Erythroblast (primary cell): ENCODE data around the gene PKM.

Source experiments
- DNase-seq, 2 experiments: peaks; one replicate each; lab custom pipeline; 2025; lab: John Stamatoyannopoulos, UW
- GATA1 ChIP-seq: IDR thresholded peaks from 2 replicates; pipeline ENCODE4 v1.6.1; 2011; ENCODE audit warnings: low read depth, mild to moderate bottlenecking, control low read depth, low read length, moderate library complexity
- POLR2A ChIP-seq: IDR thresholded peaks from 2 replicates; pipeline ENCODE4 v1.6.1; 2011; ENCODE audit warnings: mild to moderate bottlenecking, low read length

The PKM gene

DNA sequence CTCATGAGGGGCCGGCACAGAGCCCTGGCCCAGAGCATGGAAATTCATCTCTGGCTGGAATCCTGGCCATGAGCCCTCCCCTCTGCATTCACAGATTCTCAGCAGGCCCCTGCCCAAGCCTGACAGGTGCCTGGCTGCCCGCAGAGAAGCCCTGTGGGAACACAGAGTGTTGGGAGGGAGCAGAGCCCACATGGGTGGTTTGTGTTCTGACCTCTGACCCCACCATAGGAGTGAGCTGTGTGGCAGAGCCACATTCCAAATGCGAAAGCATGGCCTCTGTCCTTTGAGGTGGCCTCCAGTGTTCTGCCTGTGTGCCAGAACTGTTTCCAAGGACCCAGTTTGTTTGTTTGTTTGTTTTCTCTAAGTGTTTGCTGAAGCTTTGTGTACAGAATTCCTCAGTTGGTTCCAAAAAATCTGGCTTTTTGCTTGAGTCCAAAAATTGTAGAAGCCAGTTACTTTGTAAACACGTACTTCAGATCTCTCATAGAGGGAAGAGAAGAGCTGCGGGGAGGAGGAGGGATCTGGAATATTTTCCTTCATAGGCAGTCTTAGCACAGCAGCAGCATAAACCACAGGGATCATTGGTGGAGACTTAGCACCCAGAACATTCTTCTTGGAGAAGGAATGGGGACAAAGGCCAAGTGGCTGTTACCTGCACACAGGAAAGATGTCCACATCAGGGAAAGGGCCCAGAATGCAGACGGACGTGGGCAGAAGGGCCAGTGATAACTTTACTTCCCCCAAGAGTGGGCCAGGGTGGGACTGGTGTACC lies 69.4 kb downstream of the PKM start:
- no peak for DNase-seq
- no peak for TF ChIP-seq GATA1
- no peak for TF ChIP-seq POLR2A

DNA sequence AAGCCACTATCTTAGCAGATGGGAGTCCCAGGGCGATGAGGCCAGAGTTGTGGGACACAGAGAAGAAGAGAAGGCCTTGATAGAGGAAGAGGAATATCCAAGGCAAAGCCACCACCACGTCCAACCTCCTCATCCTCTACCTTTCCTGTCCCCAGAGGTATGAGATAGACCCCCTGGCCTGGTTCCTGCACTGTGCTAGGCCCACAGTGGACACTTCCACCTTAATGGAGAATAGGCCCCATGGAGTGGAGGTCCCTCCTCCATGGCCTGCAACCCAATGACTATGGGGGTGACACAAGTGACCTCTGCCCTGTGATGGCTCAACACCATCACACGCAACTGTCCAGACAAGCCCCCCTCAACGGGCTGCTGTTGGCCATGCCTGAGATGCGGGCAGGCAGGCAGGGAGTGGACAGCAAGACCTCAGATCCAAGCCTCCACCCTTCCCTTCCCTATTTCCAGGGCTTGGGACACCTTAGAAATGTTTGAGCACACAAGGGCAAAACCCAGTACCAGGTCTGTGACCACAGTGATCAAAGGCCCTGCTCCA lies 70.2 kb downstream of the PKM start:
- DNase-seq: no peak
- TF ChIP-seq POLR2A (no peak), GATA1 (no peak)

DNA sequence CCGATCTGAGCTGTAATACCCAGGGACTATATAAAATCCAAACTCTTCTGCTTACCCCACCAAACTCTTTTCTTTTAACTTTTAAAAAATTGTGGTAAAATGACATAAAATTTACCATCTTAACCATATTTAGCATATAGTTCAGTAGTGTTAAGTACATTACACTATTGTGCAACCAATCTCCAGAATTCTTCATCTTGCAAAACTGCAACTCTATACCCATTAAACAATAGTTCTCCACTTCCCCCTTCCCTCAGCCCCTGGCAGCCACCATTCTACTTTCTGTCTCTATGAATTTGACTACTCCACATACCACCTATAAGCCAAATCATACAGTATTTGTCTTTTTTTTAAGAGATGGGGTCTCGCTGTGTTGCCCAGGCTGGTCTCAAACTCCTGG lies 74.1 kb downstream of the PKM start:
- no peak for DNase-seq
- TF ChIP-seq GATA1 (no peak), POLR2A (no peak)

DNA sequence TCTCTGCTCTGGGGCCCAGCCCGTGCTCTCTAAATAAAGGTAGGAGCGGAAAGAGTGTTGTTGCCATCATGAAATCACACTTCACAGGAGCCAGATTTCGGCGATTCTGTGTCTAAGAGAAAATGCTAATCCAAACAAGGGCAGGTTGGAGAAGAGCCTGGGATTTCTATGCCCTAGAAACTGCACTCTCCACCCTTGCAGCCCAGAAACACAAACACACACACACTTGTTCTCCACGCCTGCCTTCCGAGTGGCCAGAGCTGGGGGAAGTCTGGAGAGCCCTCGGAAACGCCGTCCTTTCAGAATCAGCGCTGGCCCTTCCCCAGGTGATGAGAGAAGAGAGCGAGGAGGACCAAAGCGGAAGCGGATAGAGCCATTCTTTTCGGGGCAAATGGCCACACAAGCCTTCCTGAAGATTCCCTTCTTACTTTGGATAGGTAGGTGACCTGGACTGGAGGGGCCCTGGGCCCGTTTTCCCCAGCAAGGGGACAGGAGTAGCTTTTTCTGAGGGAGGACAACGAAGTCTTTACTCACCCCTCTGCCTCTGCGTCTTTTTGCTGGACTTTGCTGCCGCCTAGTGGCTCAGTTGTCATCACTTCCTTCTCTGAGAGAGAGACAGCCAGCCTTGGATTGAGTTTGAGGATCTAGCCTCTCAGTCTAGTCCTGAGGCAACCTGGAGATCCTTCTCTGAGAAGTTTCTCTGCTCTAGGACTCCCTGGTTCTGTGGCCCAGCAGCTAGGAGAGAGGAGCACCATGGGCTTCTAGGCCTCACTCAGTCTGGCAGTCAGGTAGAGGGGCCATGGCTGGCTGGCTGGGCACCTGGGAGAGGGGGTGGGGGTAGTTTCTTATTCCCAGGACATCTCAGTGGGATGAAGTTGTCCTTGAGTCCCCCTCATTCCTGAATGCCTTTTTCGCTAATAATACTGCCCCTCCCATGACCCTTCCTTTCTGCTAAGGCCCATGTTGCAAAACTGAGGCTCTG lies 75.1 kb downstream of the PKM start:
- TF ChIP-seq GATA1: no peak
- no peak for TF ChIP-seq POLR2A
- peak; percentile 66 to 82 for DNase-seq

DNA sequence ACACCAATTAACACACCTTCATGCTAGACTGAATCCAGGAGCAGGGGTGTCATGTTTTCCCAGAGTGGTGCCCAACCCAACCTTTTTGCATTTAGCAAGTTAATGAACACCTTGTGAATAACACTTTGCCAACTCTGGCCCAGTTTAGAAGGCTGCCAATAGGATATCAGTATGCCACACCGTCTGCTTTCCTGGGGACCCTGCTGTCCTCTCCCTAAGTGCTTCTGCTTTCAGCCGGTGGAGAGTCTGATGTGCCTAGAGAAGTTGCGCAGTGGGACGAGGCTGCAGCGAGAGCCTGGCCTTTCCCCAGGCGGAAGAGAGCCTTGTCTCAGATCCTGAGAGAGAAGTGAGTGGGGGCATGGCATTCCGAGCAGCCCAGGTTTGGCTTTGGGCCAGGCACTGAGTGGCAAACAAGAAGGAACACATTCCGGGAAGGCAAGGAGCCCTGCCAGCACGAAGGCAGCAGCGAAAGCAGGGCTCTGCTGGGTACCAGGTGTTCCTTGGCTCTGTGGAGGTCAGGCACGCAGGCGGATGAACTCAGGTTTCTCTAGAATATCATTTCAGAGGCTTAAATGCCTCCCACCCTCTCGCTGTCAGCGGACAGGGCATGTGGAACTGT lies 75.9 kb downstream of the PKM start:
- no peak for DNase-seq
- TF ChIP-seq POLR2A (no peak), GATA1 (no peak)

DNA sequence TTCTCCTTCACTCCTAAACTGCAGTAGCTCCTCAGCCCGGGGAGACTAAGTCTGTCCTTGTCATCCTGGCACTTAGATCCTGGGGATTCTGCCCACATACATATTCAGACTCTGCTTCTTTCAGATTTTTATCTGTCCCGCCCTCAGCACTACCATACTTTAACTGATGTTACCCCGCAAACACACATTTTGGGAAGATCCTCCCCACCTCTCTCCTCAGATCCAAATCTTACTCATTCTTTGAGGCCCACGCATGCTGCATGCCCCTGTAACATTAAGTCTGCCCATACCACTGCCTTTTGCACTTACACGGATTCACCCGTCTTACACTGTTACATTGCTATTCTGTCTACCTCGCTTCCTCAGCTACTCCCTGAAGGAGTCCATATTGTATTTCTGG lies 76.7 kb downstream of the PKM start:
- no peak for DNase-seq
- TF ChIP-seq POLR2A (no peak), GATA1 (no peak)

DNA sequence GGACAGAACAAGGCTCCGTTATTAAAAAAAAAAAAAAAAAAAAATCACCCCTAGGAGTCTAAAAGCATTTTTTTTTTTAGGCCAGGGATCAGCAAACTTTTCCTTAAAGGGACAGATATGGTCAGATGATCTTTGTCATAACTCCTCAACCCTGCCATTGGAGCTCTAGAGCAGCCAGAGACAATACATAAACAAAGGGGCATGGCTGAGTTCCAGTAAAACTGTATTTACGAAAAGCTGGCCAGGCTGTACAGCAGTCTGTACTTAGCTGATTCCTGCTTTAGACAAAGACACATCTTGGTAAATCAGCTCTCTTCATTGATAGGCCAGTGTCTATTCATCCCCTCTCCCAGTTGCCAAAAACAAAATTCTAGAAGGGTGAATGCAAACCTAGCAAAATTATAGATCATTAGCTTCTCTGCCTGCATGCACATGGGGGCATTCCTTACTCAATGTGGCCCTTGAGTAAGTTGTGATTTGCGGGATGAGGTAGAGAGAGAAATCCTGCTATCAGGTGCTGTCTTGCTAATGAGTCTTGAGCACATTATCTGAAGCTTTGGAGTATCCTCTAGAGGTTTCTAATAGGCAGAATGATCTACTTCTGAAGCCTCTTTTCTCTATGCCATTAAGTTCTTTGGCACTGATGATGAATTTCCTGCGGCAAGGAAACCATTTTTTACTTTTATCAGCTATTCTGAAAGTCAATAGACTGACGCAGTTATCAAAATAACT lies 77.6 kb downstream of the PKM start:
- TF ChIP-seq GATA1 (no peak), POLR2A (no peak)
- no peak for DNase-seq
